ENCODE results near the gene FAM222B.
"Not testable (repeated sequence)": the region's sequence is repeated elsewhere in the genome, so short reads cannot be mapped to it uniquely, and the experiment has no call there.

Gene FAM222B

GRCh38 chr17:28792877-28793661, 49.5 kb downstream of the FAM222B start:
- no peak overlapping the region for H3K4me3 ChIP-seq
- H3K27ac ChIP-seq = no peak overlapping the region

- no peak overlapping the region for H3K27ac ChIP-seq
- H3K4me3 ChIP-seq = no peak overlapping the region
Observed at GRCh38 chr17:28788100-28788499, 54.5 kb downstream of the FAM222B start.

- no peak overlapping the region for H3K4me3 ChIP-seq
Observed at GRCh38 chr17:28783161-28783560, 59.4 kb downstream of the FAM222B start.

GRCh38 chr17:28779601-28780000, 63.0 kb downstream of the FAM222B start:
- not testable (repeated sequence) for H3K27ac ChIP-seq, H3K4me3 ChIP-seq

More at GRCh38 chr17:28783161-28783560, 59.4 kb downstream of the FAM222B start:
- no peak overlapping the region for H3K27ac ChIP-seq

- Histone ChIP-seq H3K27ac (no peak overlapping the region), H3K4me3 (no peak overlapping the region)
Observed at GRCh38 chr17:28777178-28777577, 65.4 kb downstream of the FAM222B start.

- Histone ChIP-seq H3K4me3 (no peak overlapping the region), H3K27ac (no peak overlapping the region)
Observed at GRCh38 chr17:28774206-28774605, 68.4 kb downstream of the FAM222B start.

- Histone ChIP-seq H3K27ac (no peak overlapping the region), H3K4me3 (no peak overlapping the region)
Observed at GRCh38 chr17:28773736-28774135, 68.9 kb downstream of the FAM222B start.

GRCh38 chr17:28765038-28765437, 77.6 kb downstream of the FAM222B start:
- Histone ChIP-seq H3K27ac (no peak overlapping the region), H3K4me3 (no peak overlapping the region)

GRCh38 chr17:28763804-28764266, 78.8 kb downstream of the FAM222B start:
- Histone ChIP-seq H3K4me3 (no peak overlapping the region), H3K27ac (no peak overlapping the region)

GRCh38 chr17:28763137-28763799, 79.3 kb downstream of the FAM222B start:
- no peak overlapping the region for H3K27ac ChIP-seq

GRCh38 chr17:28760601-28761562, 81.7 kb downstream of the FAM222B start:
- no peak overlapping the region for H3K4me3 ChIP-seq
- H3K27ac ChIP-seq = peak overlapping the region in 5 of 21 experiments; percentile 6 to 31 (median 18)

More at GRCh38 chr17:28763137-28763799, 79.3 kb downstream of the FAM222B start:
- no peak overlapping the region for H3K4me3 ChIP-seq

GRCh38 chr17:28759256-28759865, 83.2 kb downstream of the FAM222B start:
- H3K27ac ChIP-seq = no peak overlapping the region
- H3K4me3 ChIP-seq = no peak overlapping the region

- no peak overlapping the region for H3K4me3 ChIP-seq
- H3K27ac ChIP-seq = no peak overlapping the region
Observed at GRCh38 chr17:28758411-28759121, 84.0 kb downstream of the FAM222B start.

GRCh38 chr17:28756049-28756804, 86.4 kb downstream of the FAM222B start:
- no peak overlapping the region for H3K4me3 ChIP-seq
- H3K27ac ChIP-seq = no peak overlapping the region

- Histone ChIP-seq H3K27ac (no peak overlapping the region), H3K4me3 (no peak overlapping the region)
Observed at GRCh38 chr17:28755486-28755885, 87.1 kb downstream of the FAM222B start.

GRCh38 chr17:28751600-28752366, 90.8 kb downstream of the FAM222B start:
- H3K27ac ChIP-seq = no peak overlapping the region
- H3K4me3 ChIP-seq = no peak overlapping the region

All from skin epidermis (tissue), 12 donors.